Measurements from ENCODE around the gene ARSH. TPM values are rescaled to one million over a fixed set of nuclear protein-coding genes. Genes with fewer than 3 reads are reported as not detected.

The ARSH gene
- total RNA-seq, 4 donors from 2014 or later: 0.39 TPM; not detected in 3

DNA sequence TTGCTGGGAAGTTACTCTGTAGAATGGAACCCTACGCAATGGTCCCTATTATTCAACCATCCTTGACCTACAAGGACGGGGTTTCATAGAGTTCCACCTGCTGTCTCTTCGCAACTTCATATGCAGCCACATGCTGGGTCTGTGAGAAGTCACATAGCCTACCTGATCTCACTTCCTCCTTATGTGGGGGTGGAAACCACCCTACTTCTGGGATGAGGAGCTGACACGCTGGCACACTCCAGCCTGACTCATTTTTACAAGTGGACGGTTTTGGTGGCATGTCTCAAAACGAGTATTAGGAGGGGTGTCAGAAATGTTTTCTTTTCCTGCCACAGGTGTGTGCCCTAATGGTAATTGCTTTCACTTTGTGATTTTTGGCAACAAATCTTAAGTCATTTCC is 40.4 kb upstream of the ARSH start:
- DNase-seq (ENCODE audit: low spot score in 2 of 2): no peak
- intact Hi-C loops (cut with DNase I; ENCODE audit: low total_unique reads): no loop called here
- H3K4me3 ChIP-seq (ENCODE audit: low read depth, poor library complexity, severe bottlenecking): no peak overlapping the region
- TF ChIP-seq, protein P1, sequence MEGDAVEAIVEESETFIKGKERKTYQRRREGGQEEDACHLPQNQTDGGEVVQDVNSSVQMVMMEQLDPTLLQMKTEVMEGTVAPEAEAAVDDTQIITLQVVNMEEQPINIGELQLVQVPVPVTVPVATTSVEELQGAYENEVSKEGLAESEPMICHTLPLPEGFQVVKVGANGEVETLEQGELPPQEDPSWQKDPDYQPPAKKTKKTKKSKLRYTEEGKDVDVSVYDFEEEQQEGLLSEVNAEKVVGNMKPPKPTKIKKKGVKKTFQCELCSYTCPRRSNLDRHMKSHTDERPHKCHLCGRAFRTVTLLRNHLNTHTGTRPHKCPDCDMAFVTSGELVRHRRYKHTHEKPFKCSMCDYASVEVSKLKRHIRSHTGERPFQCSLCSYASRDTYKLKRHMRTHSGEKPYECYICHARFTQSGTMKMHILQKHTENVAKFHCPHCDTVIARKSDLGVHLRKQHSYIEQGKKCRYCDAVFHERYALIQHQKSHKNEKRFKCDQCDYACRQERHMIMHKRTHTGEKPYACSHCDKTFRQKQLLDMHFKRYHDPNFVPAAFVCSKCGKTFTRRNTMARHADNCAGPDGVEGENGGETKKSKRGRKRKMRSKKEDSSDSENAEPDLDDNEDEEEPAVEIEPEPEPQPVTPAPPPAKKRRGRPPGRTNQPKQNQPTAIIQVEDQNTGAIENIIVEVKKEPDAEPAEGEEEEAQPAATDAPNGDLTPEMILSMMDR (IDR thresholded peaks at IDR 0.05): no peak
- TF ChIP-seq POLR2A (IDR thresholded peaks at IDR 0.05): no peak
- 69 to 81% methylated on average over 6 of the region's 6 CpGs for WGBS, 2 donors

DNA sequence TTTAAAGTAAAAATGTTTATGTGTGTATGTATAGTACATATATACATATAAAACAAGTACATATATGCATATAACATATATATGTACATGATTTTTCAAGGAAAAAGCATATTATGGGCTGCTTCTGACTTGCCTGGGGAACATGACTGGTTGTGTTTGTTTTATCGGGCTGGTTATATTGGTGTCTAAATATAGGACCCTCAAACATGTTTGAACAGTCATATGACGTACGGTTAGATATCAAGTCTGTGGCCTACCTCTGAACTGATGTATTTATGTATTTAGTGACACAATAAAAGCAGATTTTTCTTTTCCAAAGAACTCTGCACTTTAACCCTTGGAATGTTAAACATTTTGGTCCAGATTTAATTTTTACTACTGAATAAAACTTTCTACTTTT is 39.3 kb upstream of the ARSH start:
- intact Hi-C loops (cut with DNase I; ENCODE audit: low total_unique reads): no loop called here
- no peak overlapping the region for H3K4me3 ChIP-seq (ENCODE audit: low read depth, poor library complexity, severe bottlenecking)
- DNase-seq (ENCODE audit: low spot score in 2 of 2): no peak
- TF ChIP-seq, protein P1 (IDR thresholded peaks at IDR 0.05): no peak
- no peak for TF ChIP-seq POLR2A (IDR thresholded peaks at IDR 0.05)
- WGBS, 2 donors: 58 to 69% methylated on average over 3 of the region's 3 CpGs

DNA sequence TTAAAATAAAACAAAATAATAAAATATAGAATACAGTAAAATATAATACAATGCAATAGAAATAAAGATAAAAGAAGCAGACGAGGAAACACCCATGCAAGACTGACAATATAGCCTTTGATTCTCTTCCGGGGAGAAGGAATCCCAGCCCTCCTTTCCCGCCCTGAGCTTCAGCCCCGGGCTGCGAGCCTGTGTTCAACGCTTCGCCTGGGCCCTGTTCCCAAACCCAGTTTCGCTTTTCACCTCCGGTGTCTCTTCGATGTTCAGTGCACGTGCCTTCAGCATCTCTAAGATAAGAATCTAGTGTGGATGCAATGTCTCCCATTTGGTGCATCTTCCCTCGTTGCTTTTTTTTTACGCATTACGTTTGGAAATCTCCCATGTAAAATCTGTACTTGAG is 38.8 kb upstream of the ARSH start:
- no peak for DNase-seq (ENCODE audit: low spot score in 2 of 2)
- TF ChIP-seq, protein P1 (IDR thresholded peaks at IDR 0.05): no peak
- TF ChIP-seq POLR2A (IDR thresholded peaks at IDR 0.05): no peak
- no peak overlapping the region for H3K4me3 ChIP-seq (ENCODE audit: low read depth, poor library complexity, severe bottlenecking)
- 40 to 70% methylated on average over 14 of the region's 14 CpGs for WGBS, 2 donors
- intact Hi-C loops (cut with DNase I; ENCODE audit: low total_unique reads): no loop called here

DNA sequence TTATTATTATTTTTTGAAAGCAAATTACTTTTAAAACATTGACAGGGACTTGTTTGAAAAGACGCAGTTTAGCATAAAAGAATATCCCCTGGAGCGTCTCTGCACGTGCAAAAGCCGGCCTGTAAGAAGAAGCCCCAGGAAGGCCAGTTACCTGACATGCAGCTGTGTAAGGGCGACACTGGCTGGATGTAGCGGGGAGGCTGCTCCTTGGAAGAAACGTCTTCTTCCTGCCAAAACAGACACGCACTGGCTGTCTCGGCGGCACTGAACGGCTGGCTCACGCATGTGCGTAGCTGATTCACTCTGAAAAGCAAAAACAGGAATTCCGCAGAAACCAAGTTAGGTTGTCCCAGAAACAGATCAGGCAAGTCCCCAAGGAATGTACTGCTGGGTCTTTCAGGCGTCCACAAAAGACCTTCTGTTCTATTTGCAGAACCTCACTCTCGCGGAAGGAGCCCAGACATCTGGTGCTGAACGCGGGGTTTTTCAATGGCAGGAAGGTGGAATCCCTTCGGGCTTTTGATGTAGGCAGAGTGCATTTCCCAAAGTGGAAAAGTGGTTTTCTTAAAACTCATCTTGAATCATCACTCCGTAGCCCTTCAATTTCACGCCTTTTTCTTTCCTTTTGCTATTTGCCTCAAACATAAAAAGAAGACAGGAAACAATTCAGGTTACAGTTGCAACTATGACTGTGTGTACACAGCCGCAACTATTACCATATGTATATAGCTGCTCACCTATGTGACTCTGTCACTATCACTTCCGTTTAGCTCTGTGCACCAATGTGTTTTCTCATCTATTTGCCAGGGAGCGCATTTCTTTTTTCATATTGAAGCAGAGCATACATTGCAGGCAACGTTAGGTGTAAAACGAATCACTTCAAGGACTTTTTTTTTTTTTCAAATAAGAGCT is 38.1 kb upstream of the ARSH start:
- H3K4me3 ChIP-seq (ENCODE audit: low read depth, poor library complexity, severe bottlenecking): no peak overlapping the region
- peak in 1 of 2 donors; percentile 14 for DNase-seq (ENCODE audit: low spot score in 2 of 2)
- WGBS, 2 donors: 45 to 55% methylated on average over 24 to 27 of the region's 27 CpGs
- intact Hi-C loops (cut with DNase I; ENCODE audit: low total_unique reads): no loop called here
- TF ChIP-seq POLR2A (IDR thresholded peaks at IDR 0.05): no peak
- TF ChIP-seq, protein P1 (IDR thresholded peaks at IDR 0.05): no peak

DNA sequence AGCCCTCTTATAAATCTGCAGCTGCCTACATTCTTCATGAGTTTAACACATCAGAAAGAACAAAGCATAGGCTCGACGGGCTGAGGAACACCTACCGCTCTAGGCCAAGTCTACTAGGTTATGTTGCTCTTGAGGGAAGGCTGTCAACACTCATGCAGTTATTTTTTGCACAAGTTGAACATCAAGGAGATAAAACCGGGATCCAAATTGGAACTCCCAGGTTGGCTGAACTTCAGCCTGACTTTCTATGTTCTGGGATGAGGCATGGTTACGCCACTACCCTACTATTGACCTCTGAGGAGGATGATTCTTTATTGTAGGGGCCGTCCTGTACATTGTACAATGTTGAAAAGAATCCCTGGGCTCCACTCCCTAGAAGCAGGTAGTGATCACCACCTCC is 37.3 kb upstream of the ARSH start:
- DNase-seq (ENCODE audit: low spot score in 2 of 2): no peak
- WGBS, 2 donors: 69 to 72% methylated on average over 5 to 6 of the region's 6 CpGs
- no peak for TF ChIP-seq POLR2A (IDR thresholded peaks at IDR 0.05)
- TF ChIP-seq, protein P1 (IDR thresholded peaks at IDR 0.05): no peak
- H3K4me3 ChIP-seq (ENCODE audit: low read depth, poor library complexity, severe bottlenecking): no peak overlapping the region
- intact Hi-C loops (cut with DNase I; ENCODE audit: low total_unique reads): no loop called here
